ELR (cell line): ENCODE results near the gene SYNE1.
"Not testable (repeated sequence)": the region's sequence is repeated elsewhere in the genome, so short reads cannot be mapped to it uniquely, and the experiment has no call there.

Experiments used
- DNase-seq: peaks from one replicate; pipeline ENCODE4 v3.0.0-alpha.2; 2015; ENCODE audit warnings: low read depth

Gene SYNE1

GRCh38 chr6:152098683-152099082, 538.5 kb downstream of the SYNE1 start:
- no peak for DNase-seq

DNA sequence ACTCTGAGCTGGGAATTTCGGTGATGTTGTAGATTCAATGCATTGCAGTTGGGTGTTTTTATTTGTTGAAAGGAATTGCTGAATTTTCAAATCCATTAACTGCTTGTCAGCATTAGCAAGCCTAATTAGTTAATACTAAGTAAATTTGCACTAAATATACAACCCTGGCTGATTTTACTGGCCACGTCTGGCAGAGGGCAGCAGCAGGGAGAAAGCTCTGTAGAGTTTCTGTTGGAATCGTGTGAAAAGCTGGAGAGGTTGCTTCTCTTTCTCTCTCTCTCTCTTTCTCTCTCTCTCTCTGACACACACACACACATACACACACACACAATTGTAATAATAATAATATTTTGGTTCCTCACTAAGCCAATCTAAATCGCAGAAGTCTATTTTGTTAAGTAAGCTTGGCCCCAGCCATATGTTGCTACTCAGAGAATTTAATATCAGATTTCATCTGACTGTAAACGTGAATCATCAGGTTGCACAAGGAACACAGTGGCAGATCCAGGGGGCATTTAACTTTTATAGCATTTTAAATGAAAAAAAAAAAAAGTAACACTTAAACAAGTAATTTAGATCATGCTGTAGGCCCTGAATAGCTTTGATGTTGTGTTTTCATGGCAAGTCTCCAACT, 540.2 kb downstream of the SYNE1 start:
- DNase-seq: peak; percentile 81

GRCh38 chr6:152094992-152095592, 542.1 kb downstream of the SYNE1 start:
- peak; percentile 100 for DNase-seq

DNA sequence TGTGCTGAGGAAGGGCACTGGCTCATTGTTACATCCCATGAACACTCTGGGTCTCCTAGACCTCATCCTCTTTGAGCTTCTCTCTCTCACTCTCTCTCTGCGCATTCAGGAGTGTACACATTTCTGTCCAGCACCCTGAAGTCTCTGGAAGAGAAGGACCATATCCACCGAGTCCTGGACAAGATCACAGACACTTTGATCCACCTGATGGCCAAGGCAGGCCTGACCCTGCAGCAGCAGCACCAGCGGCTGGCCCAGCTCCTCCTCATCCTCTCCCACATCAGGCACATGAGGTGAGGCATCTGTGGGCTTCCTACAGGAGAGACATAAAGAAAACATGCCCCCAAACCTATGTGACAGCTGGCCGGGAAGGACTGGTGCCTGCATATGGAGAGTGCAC, 542.9 kb downstream of the SYNE1 start:
- no peak for DNase-seq

DNA sequence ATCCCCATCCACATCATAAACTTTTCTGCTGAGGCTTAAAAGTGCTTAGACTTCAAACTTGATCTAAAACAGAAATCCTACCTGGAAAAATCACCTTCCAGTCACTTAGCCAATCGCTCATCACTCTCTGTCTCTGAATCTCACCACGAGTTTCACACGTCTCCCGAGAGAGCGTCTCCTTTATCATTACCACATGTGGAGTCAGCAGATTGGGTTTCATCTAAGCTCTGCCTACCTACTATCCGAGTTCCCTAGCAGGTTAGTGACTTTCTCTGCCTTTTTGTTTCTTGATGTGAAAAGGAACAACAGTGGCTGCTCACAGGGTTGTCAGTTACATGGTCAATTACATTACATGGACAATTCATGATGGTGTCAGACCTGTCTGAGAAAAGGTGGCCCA, 543.5 kb downstream of the SYNE1 start:
- DNase-seq: no peak

- peak; percentile 86 for DNase-seq
Measured at GRCh38 chr6:152091851-152092341, 545.3 kb downstream of the SYNE1 start.

DNA sequence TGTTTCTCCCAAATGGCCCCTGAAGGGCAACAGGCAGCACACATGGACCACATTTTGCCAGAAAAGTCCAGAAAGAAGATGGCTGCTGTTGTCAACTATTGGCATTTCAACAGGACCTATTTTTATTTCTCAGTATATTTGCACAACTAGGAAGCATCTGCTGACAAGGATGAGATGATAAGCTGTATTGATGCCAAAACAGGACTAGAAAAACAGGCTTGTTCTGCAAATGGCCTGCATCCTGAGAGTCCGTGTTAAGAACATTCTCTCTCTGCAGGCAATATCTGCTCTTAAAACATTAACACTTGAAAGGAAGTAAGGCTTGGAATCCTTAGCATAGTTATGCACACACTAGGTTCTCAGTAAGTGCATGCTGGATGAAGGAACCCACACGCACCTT, 546.0 kb downstream of the SYNE1 start:
- no peak for DNase-seq

DNA sequence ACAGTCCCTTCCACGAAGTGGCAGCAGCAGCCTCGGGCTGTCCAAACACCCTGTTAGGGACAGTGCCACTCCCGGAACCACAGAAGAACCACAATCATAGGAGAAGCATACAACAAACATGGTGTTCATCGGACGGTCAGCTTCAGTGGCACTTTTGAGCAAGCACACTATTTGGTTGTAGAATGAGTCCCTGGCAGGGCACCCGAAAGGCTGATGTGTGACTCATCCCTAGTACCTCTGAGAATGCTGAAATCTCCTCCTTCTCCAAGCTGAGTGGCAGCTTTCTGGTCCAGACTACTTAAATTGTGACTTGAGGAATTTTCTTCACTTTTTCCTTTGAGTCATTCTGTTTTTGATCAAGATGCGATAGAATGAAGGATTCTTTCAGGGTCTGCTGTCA, 547.2 kb downstream of the SYNE1 start:
- peak; percentile 82 for DNase-seq

DNA sequence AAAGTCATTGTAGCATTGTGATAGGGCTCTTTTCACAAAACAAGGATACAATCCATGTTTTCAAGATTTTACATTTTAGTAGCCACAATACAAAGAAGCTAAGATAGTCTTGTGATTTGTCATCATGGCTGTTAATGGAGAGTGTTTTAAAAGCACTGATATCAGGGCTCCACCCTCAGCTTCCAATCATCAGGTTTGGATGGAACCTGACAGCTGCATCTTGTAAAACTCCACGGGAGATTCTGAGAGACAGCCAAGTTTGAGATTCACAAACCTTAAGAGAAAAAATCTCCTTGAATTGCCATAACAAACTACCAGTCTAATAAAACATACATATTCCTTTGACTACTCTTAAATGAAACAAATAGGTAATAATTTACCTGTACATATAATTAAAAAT, 549.5 kb downstream of the SYNE1 start:
- DNase-seq: no peak

GRCh38 chr6:152087096-152087495, 550.1 kb downstream of the SYNE1 start:
- peak; percentile 75 for DNase-seq

- DNase-seq: no peak
Measured at GRCh38 chr6:152086223-152086873, 550.8 kb downstream of the SYNE1 start.

GRCh38 chr6:152085451-152085921, 551.7 kb downstream of the SYNE1 start:
- DNase-seq: peak; percentile 80

DNA sequence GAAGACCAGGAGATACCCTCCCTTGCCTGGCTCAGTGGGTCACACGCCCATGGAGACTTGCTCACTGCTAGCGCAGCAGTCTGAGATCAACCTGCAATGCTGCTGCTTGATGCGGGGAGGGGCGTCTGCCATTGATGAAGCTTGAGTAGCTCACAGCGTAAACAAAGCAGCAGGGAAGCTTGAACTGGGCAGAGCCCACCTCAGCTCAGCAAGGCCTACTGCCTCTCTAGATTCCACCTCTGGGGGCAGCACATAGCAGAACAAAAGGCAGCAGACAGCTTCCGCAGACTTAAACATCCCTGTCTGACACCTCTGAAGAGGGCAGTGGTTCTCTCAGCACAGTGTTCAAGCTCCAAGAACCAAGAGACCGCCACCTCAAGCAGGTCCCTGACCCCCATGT, 558.4 kb downstream of the SYNE1 start:
- no peak for DNase-seq

DNA sequence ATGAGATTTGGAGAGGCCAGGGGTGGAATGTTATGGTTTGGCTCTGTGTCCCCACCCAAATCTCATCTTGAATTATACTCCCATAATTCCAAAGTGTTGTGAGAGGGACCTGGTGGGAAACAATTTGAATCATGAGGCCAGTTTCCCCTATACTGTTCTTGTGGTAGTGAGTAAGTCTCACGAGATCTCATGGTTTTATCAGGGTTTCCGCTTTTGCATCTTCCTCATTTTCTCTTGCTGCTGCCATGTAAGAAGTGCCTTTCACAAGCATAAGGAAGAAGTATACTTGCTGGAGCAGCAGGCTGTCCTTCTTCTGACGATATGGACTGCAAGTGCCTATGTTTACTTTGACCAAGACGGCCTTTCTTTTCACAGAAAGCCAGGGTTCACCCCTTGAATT, 559.2 kb downstream of the SYNE1 start:
- no peak for DNase-seq

DNA sequence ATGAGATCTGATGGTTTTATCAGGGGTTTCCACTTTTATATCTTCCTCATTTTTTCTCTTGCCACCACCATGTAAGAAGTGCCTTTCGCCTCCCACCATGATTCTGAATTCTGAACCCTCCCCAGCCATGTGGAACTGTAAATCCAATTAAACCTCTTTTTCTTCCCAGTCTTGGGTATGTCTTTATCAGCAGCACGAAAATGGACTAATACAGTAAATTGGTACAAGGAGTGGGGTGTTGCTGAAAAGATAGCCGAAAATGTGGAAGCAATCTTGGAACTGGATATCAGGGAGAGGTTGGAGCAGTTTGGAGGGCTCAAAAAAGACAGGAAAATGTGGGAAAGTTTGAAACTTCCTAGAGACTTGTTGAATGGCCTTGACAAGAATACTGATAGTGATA, 560.9 kb downstream of the SYNE1 start:
- DNase-seq: not testable (repeated sequence)

GRCh38 chr6:152071843-152072242, 565.3 kb downstream of the SYNE1 start:
- DNase-seq: no peak
